HG03135 (cell line): Measurements from ENCODE around the gene G3BP1.
"Not testable (repeated sequence)": the region's sequence is repeated elsewhere in the genome, so short reads cannot be mapped to it uniquely, and the experiment has no call there.

Source experiments
- ATAC-seq: cut with Tn5 transposase; IDR thresholded peaks from one replicate; pipeline ENCODE4 v1.9.1; 2021; ENCODE audit warnings: mild to moderate bottlenecking, moderate library complexity; ENCODE audit not compliant: unreplicated experiment

The G3BP1 gene

GRCh38 chr5:151771259-151772028 is at the start of gene G3BP1:
TSS of gene G3BP1 (plus strand) at chr5:151771954. CDS start at chr5:151786621, 14,667 bp downstream.
- ATAC-seq = peak; percentile 82

- ATAC-seq = no peak
Observed at GRCh38 chr5:151722546-151722945, 49.2 kb upstream of the G3BP1 start.

GRCh38 chr5:151724360-151724759 is 47.4 kb upstream of the G3BP1 start:
- no peak for ATAC-seq

- ATAC-seq = not testable (repeated sequence)
Observed at GRCh38 chr5:151729597-151729996, 42.2 kb upstream of the G3BP1 start.

GRCh38 chr5:151730381-151730780 is 41.4 kb upstream of the G3BP1 start:
- no peak for ATAC-seq

GRCh38 chr5:151733358-151734063 is 38.2 kb upstream of the G3BP1 start:
- no peak for ATAC-seq

GRCh38 chr5:151734064-151734408 is 37.7 kb upstream of the G3BP1 start:
- no peak for ATAC-seq

- ATAC-seq = no peak
Observed at GRCh38 chr5:151735646-151736045, 36.1 kb upstream of the G3BP1 start.

GRCh38 chr5:151737431-151737830 is 34.3 kb upstream of the G3BP1 start:
- no peak for ATAC-seq

- ATAC-seq = no peak
Observed at GRCh38 chr5:151738125-151738848, 33.5 kb upstream of the G3BP1 start.

GRCh38 chr5:151739395-151739794 is 32.4 kb upstream of the G3BP1 start:
- no peak for ATAC-seq

- no peak for ATAC-seq
Observed at GRCh38 chr5:151739939-151740335, 31.8 kb upstream of the G3BP1 start.

GRCh38 chr5:151740336-151740942 is 31.3 kb upstream of the G3BP1 start:
- ATAC-seq = peak; percentile 64

GRCh38 chr5:151740958-151741373 is 30.8 kb upstream of the G3BP1 start:
- peak; percentile 10 for ATAC-seq

GRCh38 chr5:151741678-151742423 is 29.9 kb upstream of the G3BP1 start:
- ATAC-seq = no peak

- ATAC-seq = no peak
Observed at GRCh38 chr5:151742870-151743294, 28.9 kb upstream of the G3BP1 start.

- no peak for ATAC-seq
Observed at GRCh38 chr5:151743530-151743929, 28.2 kb upstream of the G3BP1 start.

- no peak for ATAC-seq
Observed at GRCh38 chr5:151745071-151745705, 26.6 kb upstream of the G3BP1 start.

- ATAC-seq = no peak
Observed at GRCh38 chr5:151750121-151750520, 21.6 kb upstream of the G3BP1 start.

GRCh38 chr5:151751091-151751490 is 20.7 kb upstream of the G3BP1 start:
- ATAC-seq = no peak
